K562 treated with DMSO at 1 percent for 12 hours (cell line): ENCODE results near the gene CBS. TPM values are rescaled to one million over a fixed set of nuclear protein-coding genes. Genes with fewer than 3 reads are reported as not detected.

Source experiments
- total RNA-seq: library from RNA; unstranded; fragments of 300-600 nt; gene quantifications from 2 replicates; pipeline ENCODE4 v1.2.3, GENCODE V29; 2022; ENCODE audit not compliant: insufficient read depth

Gene CBS
- 185 and 242 TPM in 2 replicates for total RNA-seq

DNA sequence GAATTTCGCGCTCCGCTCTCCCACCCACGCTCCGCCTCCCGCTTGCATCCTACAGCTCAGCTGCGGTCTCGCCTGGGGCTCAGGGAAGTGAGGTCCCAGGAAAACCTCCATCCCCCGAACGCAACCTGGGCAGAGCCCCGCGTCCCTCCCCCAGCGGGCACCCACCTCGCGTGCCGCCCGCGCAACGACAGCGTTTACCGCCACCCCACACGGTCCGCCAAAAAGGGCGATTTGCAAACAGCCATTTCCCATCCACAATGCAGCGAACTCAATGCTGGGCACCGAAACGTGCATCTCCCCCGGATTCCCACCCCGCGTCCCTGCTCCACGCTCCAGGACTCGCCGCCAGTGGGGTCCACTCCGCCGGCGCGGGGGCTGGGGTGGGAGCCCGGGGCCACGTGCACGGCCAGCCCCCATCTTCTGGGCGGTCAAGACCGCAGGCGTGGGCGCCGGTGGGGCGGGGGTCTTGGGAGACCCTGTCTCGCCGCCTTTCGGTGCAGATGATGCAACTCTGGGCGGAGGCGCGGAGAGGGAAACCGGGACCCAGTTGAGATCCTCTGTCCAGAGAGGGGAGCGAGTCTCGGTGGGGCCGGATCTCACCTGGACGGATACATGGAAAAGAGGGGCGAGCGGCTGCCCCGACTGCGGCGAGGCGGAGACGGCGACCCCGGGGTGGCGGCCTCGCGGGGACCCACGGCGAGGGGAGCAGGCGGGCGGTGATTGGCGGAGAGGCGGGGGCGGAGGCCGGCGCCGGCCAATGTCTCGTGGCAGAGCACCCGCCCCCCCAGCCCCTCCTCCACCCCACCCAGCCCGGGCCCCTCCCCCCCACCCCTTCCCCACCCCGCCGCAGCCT lies at the start of gene CBS:
Gene CBS (minus strand): TSS at position 666 of the 853 bp plus-strand sequence. CDS start 3,642 bp downstream, outside the sequence.

DNA sequence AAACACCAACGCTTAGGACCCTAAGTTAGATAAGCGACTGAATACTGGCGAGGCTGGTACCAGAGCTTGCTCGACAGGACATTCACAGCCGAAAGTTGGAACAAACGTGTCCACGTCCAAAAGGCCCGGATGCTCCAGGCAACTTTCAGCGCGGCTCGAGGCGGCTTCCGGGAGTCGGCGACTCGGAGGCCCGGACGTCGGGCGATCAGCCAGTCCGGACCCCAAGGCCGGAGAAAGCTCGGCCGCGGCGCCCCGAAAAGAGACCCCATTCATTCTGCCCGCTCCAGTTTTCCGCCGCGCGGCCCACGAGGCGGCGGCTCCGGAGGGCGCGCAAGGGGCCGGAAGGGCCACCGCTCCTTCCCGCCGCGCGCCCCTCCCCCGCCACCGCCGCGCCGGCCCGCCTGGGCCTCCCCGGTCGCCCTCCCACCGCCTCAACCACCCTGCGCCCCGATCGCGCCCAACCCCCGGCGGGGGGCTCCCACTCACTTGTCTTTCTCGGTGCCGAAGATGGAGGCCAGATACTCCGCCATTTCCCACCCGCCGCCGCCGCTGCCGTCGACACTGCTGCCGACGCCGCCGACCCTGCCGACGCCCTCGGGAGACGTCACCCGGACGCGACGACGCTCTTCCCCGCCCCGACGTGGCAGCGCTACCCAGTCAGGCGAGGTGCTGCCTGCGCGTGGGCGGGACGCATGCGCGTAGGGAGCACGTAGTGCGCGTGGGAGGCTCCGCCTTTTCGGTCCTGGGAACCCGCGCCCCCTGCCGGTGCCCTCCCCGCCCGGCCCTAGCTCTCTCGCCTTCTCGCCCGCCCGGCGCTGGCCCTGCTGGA lies 31.5 kb upstream of the CBS start, which contains the start of gene U2AF1:
Gene U2AF1 (minus strand): TSS at position 606 of the 829 bp plus-strand sequence. CDS start 76 bp downstream, at position 530.

Other genes with a start within 250 kb of the CBS start
- 12.6 and 14.6 TPM in 2 replicates for gene WDR4, start 196.3 kb downstream of the CBS start, total RNA-seq
- gene NDUFV3, start 182.5 kb downstream of the CBS start, total RNA-seq, result 34.5 and 58.7 TPM in 2 replicates
- gene ERVH48-1, start 150.2 kb downstream of the CBS start, total RNA-seq, result 0.43 TPM in 1 of 2 replicates, not detected in the other
- gene PKNOX1, start 101.3 kb downstream of the CBS start, total RNA-seq, result 3.9 and 7.3 TPM in 2 replicates
- gene U2AF1, start 31.7 kb upstream of the CBS start, total RNA-seq, result 73.8 and 93.8 TPM in 2 replicates
- gene CRYAA, start 93.2 kb upstream of the CBS start, total RNA-seq, result not detected in 2 replicates